GM18520 (cell line): ENCODE measurements around the gene TRIM41.
"Not testable (repeated sequence)": the region's sequence is repeated elsewhere in the genome, so short reads cannot be mapped to it uniquely, and the experiment has no call there.

Experiments used
- ATAC-seq: cut with Tn5 transposase; IDR thresholded peaks from one replicate; pipeline ENCODE4 v1.9.1; 2021; ENCODE audit not compliant: unreplicated experiment

TRIM41 gene

DNA sequence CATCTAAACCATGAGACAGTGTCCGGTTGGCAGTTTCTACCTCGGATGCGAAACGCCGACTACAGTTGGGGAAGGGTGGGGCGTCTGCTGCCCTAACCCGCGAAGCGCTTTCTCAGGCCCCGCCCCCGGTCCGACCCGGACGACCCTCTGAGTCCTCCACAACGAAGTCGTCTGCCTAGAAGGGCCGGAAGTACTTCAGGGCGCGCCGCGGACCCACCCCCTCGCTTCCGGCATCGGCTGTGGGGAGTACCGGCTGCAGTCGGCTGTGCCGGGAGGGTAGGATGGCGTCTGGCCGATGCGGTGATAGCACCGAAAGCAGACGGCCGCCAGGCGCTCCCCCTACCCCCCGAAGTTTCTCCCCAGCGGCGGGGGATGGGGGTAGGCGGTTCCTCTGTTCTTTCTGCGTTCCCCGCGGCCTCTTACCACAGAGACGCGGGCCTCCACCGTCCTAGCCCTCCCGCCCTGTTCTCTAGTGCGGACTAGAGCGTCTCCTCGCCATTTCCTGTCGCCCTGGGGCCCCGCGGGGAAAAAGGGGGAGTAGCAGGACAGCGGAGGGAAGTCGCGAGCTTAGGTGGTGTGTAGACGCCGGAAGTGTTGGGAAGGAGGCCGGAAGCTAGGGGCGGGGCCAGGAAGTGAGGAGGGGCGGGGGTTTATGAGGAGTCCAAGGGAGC, at the start of gene TRIM41:
TRIM41 (plus strand) TSS at position 224 of the 671 bp plus-strand sequence. CDS start 719 bp downstream, outside the sequence.
- peak; percentile 44 for ATAC-seq

DNA sequence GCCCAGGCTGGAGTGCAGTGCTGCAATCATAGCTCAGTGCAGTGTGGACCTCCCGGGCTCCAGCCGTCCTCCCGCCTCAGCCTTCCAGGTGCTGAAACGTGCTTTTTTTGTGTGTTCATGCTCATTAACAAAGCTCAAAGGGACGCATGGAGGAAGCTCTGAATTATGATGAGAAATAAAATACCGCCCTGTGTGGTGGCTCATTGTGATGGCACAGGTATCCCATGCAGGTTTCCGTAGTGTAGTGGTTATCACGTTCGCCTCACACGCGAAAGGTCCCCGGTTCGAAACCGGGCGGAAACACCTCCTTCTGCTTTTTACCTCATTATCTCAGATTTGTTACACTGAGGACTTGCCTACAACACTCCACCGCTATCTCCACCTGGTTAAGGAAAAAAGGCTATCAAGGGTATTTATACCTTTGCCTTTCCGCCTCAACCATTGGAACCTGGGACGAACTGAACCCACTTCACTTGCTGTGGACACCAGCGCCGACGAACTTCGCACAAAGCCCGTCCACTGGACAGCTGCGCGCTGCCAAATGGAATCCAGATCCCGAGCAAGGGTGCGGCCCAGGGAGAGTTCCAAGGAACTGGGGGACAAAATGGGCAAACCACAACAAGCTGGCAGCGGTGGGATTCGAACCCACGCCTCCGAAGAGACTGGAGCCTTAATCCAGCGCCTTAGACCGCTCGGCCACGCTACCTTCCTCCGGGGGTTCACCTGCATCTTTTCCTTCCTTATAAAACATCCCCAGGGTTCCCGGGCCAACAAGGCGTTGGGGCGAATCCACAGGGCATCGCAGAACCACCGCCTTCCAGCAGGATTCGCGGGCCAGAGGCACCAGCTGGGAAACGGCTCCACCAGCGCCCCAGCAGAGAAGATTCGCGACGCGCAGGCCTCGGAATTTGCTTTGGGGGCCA, 49.4 kb upstream of the TRIM41 start:
- ATAC-seq = no peak

DNA sequence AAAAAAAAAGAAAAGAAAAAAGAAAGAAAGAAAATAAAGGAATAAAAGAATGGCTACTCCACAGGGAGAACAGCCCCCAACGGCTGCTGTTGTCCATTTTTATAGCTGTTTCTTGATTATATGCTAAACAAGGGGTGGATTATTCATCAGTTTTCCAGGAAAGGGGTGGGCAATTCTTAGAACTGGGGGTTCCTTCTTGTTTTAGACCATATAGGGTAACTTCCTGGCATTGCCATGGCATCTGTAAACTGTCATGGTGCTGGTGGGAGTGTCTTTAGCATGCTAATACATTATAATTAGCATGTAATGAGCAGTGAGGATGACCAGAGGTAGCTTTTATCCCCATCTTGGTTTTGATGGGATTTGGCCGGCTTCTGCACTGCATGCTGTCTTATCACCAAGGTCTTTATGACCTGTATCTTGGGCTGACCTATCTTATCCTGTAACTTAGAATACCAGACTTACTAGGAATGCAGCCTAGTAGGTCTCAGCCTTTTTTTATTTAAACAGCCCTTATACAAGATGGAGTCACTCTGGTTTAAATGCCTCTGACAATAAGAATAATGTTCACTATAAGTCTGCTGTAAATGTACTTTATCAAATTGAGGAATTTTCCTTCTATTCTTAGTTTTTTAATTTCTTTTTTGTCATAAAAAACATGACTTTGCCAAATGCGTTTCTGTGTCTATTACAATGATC, 46.7 kb upstream of the TRIM41 start:
- ATAC-seq = no peak

DNA sequence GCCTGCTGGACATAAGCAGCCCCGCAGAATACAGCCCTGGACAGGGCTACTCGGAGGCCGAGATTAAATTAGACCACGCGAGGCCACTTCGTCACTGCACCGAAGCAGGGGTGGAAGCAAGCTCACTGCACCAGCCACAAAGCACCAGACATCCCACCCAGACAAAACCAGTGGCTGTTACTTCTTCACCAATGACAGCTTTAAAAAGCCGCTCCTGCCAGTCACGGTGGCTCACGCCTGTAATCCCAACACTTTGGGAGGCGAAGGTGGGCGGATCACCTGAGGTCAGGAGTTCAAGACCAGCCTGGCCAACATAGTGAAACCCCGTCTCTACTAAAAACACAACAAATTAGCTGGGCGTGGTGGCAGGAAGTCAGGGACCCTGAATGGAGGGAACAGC, 45.5 kb upstream of the TRIM41 start:
- ATAC-seq = not testable (repeated sequence)

DNA sequence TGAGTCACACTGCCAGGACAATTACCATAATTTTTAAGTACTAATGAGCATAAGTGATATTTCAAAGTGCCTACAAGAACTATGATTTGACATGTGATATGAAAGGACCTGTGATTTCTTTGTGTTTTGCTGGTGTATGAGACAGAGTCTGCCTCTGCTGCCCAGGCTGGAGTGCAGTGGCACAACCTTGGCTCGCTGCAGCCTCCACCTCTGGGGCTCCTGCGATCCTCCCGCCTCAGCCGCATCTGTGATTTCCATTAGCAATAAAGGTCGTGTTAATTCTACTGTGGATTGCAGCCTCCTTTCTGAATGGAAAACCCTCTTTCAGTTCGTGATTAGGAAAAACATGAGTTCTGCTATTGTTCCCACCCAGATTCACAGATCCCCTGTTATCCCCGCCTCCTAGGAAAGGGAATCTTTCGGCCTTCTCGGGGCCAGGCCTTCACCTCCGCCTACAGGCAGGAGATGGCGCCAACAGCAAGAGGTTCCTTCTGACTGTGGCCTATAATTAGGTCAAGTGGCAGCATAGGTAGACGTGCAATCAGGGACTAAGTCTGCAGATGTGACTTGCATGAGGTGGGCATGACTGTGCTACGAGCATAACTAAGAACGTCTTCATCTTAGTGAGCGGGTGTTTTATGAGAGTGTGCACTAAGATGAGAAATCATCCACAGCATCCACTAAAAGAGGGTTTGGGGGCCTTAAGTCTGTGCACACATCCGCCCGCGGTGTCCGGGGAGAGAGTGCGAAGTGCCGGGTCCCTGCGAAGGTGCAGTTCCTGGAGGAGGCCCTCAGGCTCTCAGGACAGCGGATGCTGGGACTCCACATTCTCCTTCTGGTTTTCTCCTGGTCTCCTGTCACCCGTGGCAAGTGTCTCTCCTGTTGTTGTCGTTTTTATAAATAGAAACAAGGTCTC, 41.2 kb upstream of the TRIM41 start:
- ATAC-seq = no peak

DNA sequence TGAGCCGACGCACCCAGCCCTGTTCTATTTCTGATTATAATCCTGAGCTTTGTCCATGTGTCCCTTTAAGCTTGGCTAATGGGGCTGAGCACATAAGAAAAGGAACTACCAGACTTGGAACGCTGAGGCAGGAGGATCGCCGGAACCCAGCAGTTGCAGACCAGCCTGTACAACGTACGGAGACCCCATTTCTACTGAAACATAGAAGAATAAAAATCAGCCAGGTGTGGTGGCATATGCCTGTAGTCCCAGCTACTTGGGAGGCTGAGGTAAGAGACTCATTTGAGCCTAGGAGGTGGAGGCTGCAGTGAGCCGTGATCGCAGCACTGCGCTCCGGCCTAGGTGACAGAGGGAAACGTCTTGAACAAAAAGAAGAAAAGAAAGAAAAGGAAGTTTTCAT, 40.4 kb upstream of the TRIM41 start:
- no peak for ATAC-seq

DNA sequence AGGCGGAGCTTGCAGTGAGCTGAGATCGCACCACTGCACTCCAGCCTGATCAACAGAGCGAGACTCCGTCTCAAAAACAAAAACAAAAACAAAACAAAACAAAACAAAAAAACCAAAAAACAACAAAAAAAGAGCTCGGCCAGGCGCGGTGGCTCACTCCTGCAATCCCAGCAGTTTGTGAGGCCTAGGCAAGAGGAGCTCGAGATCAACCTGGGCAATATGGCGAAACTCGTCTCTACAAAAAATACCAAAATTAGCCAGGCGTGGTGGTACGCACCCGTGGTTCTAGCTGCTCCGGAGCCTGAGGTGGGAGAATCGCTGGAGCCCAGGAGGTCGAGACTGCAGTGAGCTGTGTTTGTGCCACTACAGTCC, 38.2 kb upstream of the TRIM41 start:
- no peak for ATAC-seq

DNA sequence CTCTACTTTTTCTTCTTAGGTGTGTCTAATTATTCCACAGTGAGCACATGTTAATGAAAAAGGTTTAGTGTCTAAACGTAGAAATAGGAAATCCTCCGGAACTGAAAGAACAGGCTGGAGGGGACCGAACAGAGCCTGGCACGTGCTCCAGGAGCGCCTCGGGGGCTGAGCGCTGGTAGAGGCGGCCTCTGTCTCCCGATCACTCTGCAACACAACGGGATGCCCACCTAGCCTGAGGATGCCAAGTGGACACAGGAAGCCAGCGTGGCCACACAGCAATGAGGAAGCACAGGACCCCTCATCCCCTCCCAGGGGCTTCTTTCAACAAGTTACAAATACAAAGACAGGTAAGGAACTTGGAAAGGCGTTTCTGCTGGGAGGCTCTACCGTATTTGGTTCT, 37.5 kb upstream of the TRIM41 start:
- no peak for ATAC-seq

DNA sequence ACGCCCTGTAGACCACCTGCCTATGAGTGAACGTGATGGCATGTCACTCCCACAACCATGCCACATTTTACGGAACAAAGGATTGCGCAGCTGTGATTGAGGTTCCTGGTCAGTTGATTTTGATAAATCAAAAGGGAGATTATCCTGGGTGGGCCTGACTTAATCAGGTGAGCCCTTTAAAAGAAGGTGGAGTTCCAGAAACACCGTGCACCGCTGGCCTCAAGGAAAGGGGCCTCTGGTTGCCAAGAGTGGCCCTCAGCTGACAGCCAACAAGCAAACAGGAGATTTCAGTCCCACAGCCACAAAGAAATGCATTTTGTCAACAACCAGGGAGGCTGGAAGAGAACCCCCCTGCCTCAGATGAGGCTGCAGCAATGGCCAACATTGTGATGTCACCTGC, 37.1 kb upstream of the TRIM41 start:
- ATAC-seq = no peak

DNA sequence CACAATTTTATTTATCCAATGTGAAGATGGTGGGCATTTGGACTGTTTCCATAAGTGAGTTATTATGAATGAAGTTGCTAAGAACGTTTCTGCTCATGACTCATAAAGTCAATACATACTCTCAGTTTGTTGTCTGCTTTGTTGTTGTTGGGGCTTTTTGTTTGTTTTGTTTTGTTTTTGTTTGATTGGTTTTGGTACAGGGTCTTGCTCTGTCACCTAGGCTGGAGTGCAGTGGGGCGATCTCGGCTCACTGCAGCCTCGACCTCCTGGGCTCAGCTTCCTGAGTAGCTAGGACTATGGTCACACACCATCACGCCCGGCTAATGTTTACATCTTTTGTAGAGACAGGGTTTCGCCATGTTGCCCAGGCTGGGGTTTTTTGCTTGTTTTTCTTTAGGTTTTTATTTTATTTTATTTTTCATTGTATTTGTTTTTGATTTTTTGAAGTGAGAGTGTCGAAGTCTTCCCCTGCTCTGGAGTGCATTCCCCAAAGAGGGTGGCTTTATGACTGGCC, 36.0 kb upstream of the TRIM41 start:
- no peak for ATAC-seq

DNA sequence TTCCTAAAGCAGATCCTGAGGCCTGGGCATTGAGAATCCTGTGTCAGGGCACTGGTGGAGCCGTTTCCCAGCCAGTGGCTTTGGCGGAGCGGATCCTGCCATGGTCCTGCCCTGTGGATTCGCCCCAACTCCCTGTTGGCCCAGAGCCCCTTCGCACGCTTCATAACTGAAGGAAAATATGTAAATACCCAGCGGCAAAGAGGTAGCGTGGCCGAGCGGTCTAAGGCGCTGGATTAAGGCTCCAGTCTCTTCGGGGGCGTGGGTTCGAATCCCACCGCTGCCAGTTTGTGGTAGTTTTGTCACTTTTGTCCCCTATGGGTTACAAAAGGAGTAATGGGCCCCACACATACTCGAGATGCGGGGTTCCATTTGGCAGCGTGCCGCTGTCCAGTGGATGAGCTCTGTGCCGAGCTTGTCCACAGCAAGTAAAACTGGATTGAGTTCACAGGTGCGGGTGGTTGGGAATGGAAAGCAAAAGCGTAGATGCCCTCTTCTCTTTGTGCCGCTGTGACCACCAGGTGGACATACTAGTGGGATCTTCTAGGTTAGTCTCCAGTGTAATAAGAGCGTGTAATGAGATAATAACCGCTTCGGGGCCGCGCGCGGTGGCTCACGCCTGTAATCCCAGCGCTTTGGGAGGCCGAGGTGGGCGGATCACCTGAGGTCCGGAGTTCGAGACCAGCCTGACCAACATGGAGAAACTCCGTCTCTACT, 35.4 kb upstream of the TRIM41 start:
- no peak for ATAC-seq

DNA sequence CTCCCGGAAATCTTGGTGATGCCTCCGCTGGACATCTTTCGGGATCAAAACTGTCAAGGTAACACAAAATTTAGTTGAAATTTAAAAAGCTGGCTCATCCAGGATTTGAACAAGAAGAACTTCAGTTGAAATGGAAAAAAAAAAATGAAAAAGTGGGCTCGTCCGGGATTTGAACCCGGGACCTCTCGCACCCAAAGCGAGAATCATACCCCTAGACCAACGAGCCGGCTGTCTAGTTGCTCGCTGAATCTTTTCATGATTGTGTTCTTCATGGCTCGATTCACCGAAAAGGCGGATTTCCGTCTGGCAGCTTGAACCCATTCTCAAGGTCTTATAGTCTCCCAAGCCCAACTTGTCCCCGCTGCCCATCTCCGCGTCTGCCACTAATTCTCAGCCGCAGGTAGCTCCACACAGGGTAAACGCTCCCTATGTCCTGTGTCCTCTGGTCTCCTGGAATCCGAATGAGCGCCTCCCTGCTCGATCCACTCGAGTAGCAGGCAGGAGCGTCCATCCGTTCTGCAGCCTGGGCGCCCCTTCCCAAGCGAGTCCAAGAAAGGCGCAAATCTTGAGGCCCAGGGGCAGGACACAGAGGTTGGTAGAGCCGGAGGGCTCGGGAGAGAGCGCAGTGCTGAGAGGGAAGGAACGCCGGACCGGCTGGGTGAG, 34.2 kb upstream of the TRIM41 start:
- no peak for ATAC-seq

DNA sequence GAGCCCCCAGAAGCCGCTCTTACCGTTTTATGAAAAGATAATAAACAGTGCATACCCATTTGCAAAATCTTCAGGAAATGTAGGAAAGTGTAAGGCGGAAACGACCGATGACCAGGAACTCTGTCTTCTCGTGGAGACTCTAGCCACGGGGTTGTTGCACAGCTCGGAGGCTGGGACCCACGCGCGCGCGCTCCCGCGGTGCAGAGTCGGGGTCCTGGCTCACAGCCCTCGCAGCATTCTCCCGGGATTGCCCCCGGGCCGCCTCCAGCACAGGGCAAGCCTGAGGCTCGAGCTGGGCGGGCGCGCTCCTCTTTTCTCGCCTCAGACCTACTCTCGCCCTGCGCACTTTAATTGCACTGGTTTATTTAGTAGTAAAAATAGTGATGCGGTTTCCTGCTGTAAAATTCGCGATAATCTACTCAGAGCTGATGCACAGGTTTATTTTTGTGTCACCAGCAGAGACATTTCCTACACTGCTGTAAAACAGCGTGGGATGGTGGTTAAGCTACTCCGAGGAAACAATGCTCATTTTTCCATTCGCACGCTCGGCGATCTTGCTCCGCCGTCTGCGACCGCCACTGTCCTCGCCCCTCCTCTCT, 33.6 kb upstream of the TRIM41 start:
- no peak for ATAC-seq

DNA sequence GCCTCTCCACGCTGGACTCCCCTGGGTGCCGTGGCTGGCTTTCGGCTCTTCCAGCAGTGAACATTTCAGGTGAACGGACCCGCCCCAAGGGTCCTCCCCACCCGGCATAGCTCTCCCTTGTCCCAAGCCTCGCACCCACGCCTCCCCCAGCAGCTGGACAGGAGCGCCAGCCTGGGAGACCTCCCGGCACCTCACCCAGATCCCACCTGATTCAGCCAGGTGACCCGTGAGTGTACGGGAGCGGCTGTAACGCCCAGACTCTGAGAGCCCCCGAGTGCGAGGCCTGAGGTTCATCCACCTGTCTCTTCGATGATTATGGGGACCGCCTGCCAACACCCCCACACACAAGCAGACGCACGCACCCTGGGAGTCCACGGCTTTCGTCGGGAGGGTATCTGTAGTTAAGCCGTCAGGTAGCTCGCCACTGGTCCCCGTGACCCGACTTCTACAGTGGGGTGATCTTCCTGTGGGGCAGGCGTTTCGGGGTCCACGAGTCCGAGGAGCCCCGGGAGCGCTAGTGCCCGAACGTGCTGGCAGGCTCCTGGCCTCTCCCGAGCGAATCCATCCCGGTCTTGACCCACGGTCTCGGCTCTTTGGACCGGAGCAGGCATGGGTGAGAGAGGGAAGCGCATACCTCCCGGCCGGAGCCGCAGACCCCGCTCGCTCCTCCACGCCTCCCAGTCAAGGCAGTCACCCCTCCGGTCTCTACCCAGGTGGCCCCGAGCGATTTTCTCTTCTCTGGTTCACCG, 32.9 kb upstream of the TRIM41 start:
- no peak for ATAC-seq

DNA sequence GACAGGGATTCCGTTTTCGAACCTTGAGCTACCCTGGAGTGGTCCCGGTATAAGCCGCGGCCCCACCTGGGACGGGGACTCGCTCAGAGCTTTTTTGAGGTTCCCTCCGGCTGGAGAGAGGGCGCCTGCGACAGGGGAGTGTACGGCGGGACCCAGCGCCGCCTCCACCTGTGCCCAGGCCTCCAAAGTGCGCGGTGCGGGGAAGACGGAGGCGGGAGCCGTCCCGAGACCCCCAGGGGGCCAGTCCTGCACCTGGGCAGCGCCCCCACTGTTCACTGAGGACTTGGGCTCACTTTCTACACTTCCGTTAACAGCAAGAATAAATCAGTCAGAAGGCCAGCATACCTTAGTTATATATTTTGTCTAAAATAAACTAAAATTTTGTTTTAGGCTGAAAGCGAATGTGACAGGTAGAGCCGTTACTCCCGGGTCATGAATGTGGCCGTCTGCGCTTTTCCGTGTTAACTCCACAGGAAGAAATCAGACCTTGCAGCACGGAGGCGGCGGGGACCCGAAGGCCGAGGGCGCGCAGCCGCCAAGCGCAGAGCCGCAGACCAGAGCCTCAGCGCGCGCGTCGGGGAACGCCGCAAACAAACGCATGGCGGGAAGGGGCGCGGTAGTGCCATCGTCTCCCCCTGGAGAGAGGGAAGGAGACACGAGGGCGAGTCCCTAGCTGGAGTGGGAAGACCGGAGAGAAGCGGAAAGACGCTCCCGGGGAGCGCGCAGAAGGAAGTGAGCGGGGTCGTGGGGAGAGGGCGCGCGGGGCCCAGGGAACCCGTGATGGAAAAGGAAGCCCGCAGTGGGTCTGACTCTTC, 32.2 kb upstream of the TRIM41 start:
- ATAC-seq = no peak

DNA sequence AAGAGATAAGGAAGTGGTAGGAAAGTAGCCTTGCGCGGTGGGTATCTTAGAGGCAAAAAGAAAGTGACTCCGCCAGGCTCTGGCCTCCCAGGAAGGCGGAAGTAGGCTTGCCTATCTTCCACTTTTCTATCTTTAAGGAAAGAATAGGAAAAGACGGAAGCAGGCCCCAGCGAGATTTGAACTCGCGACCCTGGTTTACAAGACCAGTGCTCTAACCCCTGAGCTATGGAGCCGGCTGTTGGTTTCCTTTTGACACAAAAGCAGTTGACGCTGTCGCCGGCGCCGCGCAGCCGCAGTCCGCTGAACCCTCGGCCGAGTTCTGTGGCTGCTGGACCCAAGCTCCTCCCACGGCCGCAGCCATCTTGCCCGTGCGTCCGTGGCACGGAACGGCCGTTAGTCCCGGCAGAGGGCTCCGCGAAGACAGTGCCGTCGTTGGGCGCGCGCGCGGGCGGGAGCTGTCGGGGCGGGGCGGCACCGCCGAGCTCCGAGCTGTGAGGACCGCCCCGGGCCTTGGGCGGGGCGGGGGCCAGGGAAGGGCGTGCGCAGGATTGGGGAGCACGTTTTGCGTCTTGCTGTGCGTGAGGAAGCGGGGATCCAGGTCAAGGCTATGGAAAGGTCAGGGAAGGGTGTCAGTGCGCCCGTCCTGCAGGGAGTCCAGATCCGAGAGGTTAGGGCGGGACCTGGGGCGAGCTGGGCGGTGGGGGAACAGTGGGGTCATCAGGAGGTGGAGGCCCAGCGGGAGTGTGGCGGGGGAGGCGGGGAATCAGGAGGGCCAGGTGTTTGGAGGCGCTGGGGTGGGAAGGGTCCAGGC, 31.4 kb upstream of the TRIM41 start:
- ATAC-seq = peak; percentile 56
